GM10266 (cell line): ENCODE measurements around the gene ALPK3.

Experiments
- DNase-seq: peaks from one replicate; pipeline ENCODE4 v3.0.0; 2012; ENCODE audit errors: extremely low spot score
- TF ChIP-seq, protein P1 (sequence below): IDR thresholded peaks from 2 replicates; pipeline ENCODE4 v1.5.1; 2012; ENCODE audit warnings: mild to moderate bottlenecking, low read depth; ENCODE audit not compliant: control insufficient read depth, insufficient read depth; ENCODE audit errors: missing control alignments

ALPK3 gene

DNA sequence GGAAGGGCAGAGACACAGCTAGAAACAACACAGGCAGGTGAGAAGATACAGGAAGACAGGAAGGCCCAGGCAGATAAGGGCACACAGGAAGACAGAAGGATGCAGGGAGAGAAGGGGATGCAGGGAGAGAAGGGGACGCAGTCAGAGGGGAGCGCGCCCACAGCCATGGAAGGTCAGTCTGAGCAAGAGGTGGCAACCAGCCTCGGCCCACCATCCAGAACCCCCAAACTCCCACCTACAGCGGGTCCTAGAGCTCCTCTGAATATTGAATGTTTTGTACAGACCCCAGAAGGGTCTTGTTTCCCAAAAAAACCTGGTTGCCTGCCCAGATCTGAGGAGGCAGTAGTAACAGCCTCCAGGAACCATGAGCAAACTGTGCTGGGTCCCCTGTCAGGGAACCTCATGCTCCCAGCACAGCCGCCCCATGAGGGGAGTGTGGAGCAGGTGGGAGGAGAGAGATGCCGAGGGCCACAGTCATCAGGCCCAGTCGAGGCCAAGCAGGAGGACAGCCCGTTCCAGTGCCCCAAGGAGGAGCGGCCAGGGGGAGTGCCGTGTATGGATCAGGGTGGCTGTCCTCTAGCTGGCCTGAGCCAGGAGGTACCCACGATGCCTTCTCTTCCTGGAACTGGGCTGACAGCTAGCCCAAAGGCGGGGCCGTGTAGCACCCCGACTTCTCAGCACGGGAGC is 39.7 kb downstream of the ALPK3 start:
- TF ChIP-seq, protein P1, sequence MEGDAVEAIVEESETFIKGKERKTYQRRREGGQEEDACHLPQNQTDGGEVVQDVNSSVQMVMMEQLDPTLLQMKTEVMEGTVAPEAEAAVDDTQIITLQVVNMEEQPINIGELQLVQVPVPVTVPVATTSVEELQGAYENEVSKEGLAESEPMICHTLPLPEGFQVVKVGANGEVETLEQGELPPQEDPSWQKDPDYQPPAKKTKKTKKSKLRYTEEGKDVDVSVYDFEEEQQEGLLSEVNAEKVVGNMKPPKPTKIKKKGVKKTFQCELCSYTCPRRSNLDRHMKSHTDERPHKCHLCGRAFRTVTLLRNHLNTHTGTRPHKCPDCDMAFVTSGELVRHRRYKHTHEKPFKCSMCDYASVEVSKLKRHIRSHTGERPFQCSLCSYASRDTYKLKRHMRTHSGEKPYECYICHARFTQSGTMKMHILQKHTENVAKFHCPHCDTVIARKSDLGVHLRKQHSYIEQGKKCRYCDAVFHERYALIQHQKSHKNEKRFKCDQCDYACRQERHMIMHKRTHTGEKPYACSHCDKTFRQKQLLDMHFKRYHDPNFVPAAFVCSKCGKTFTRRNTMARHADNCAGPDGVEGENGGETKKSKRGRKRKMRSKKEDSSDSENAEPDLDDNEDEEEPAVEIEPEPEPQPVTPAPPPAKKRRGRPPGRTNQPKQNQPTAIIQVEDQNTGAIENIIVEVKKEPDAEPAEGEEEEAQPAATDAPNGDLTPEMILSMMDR, result no peak
- no peak for DNase-seq

DNA sequence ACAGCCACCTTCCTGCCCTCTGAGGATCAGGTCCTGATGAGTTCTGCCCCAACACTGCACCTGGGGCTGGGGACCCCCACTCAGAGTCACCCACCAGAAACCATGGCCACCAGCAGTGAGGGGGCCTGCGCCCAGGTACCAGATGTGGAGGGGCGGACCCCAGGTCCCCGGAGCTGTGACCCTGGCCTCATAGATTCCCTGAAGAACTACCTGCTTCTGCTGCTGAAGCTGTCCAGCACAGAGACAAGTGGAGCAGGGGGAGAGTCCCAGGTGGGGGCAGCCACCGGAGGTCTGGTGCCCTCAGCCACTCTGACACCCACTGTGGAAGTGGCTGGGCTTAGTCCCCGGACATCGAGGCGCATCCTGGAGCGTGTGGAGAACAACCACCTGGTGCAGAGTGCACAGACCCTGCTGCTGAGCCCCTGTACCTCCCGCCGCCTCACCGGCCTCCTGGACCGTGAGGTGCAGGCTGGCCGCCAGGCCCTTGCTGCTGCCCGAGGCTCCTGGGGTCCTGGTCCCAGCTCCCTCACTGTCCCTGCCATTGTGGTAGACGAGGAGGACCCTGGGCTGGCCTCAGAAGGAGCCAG is 40.4 kb downstream of the ALPK3 start:
- DNase-seq, result no peak

DNA sequence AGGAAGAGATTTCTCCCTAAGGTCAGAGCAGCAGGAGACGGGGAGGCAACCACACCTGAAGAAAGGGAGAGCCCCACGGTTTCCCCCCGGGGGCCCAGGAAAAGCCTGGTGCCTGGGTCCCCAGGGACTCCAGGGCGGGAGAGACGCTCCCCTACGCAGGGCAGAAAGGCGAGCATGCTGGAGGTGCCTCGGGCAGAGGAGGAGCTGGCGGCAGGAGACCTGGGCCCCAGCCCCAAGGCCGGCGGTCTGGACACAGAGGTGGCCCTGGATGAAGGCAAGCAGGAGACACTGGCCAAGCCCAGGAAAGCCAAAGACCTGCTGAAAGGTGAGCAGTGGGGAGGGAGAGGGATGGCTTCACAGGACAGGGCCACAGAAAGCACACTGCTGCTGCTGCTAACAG is 41.1 kb downstream of the ALPK3 start:
- no peak for DNase-seq
- TF ChIP-seq, protein P1, result no peak

More for the DNA sequence above, 40.4 kb downstream of the ALPK3 start:
- TF ChIP-seq, protein P1, result no peak

DNA sequence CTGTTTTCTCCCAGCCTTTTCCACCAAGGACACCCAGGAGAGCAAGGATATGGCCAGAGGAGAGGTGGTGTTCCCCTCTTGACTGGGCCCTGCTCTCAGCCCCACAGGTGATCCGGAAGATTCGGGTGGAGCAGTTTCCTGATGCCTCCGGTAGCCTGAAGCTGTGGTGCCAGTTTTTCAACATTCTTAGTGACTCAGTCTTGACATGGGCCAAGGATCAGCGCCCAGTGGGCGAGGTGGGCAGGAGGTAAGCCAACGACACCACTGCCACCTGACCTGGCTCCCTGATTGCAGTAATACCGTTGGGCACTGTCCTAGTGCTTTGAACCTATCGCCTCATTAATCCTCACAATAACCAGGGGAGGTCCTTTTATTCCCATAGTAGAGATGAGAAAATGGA is 42.0 kb downstream of the ALPK3 start:
- TF ChIP-seq, protein P1, result no peak
- DNase-seq, result no peak

DNA sequence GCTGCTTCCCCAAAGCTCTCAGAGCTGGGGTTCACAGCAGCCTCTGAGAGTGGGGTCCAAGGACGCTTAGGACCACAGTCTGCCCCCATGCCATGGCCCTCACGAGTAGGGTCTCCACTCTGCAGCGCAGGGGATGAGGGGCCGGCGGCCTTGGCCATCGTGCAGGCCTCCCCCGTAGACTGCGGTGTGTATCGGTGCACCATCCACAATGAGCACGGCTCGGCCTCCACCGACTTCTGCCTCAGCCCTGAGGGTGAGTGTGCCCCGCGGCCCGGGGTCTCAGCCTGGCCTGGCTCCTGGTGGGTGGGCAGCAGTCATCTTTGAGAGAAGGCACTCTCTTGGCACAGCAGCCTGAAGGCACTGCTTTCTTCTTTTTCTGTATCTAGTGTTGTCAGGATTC is 42.5 kb downstream of the ALPK3 start:
- TF ChIP-seq, protein P1, result no peak
- no peak for DNase-seq

DNA sequence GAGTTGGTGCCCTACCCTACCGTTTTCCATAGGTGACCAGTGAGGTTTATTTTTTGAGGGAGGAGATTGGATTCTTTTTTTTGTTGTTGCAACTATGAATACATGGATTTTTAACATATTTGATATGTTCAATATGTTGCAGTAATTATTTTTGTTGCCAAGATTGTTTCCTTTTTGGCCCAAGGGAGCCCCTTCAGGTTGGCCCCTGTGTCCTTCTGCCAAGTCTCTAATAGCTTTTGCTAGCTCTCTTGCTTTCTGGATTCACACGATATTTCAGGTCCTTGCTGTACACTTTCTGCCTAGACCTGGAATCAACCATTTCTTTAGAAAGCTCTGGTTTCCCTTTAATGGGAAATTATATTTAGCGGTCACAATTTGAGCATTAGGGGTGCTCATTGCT is 44.6 kb downstream of the ALPK3 start:
- TF ChIP-seq, protein P1, result no peak
- DNase-seq, result no peak

DNA sequence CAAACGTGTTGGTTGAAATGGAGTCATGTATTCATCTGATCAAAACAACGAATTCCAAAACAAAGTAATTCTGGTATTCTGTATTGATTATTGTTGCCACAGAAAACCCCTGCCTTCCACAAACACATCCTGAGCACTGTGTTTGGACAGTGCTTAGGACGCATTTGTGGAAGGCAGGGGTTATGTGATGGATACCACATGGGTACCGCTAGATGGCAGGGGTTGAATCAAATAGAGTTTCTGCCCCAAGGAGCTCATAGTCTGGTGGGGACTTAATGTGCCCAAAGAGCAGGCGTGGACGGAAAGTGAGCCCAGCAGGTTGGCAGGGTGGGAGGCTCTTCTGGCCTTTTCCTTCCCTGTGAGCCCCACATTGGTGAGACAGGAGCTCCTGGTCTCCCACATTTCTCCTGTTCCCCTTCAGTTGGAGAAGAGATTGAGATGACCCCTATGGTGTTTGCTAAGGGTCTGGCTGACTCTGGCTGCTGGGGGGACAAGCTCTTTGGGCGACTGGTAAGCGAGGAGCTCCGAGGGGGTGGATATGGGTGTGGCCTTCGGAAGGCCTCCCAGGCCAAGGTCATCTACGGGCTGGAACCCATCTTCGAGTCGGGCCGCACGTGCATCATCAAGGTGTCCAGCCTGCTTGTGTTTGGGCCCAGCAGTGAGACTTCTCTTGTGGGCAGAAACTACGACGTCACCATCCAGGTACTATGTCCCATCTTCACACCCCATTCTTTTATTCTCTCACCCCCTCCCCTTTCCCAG is 45.2 kb downstream of the ALPK3 start:
- no peak for DNase-seq
- TF ChIP-seq, protein P1, result no peak
